Activated T-helper 2 cell treated with anti-CD3 and anti-CD28 coated beads, Interferon-gamma antibody, Interleukin-2, Interleukin-4, amounts not matched to agents 10 μg/mL and 5 μg/mL and 100 μg/mL, durations not matched to agents 14 hours and 24 hours and 36 hours (primary cell): ENCODE data around the gene CSK. TPM values are rescaled to one million over a fixed set of nuclear protein-coding genes. Genes with fewer than 3 reads are reported as not detected.
A peak's percentile ranks its signal among the peaks of the same experiment; 100 is the strongest.

Experiments
- DNase-seq: peaks from one replicate; pipeline ENCODE4 v3.0.0; 2021; ENCODE audit warnings: low spot score
- H3K27ac Mint-ChIP-seq: one replicate; pipeline ENCODE4 v1.8.0; 2021; ENCODE audit warnings: mixed read lengths
- H3K27me3 Mint-ChIP-seq: one replicate; pipeline ENCODE4 v1.8.0; 2021; ENCODE audit warnings: low read depth, mixed read lengths
- H3K36me3 Mint-ChIP-seq: one replicate; pipeline ENCODE4 v1.8.0; 2021; ENCODE audit warnings: low read depth, mixed read lengths
- H3K4me1 Mint-ChIP-seq: one replicate; pipeline ENCODE4 v1.8.0; 2021; ENCODE audit warnings: low read depth, mixed read lengths
- H3K4me3 Mint-ChIP-seq: one replicate; pipeline ENCODE4 v1.8.0; 2021; ENCODE audit warnings: low read depth, mild to moderate bottlenecking, moderate library complexity, mixed read lengths
- H3K9me3 Mint-ChIP-seq: one replicate; pipeline ENCODE4 v1.8.0; 2021; ENCODE audit warnings: mixed read lengths
- intact Hi-C: fragments of 100-400 bp; cut with micrococcal nuclease; formaldehyde crosslinking; loops from one replicate; pipeline ENCODE4 v1.15.1; 2023
- total RNA-seq: library from RNA; stranded (reverse); gene quantifications from 2 replicates; pipeline ENCODE4 v1.2.3, GENCODE V29; 2022

Gene CSK
- total RNA-seq, 1 donor from 2014 or later, result 266 TPM

- no peak for DNase-seq
- peaks cover 24% of the 10 kb centered on the region for H3K4me1 Mint-ChIP-seq
- H3K27ac Mint-ChIP-seq, result no peak overlapping the region
- H3K4me3 Mint-ChIP-seq, result no peak overlapping the region
- no peaks in the 10 kb centered on the region for H3K27me3 Mint-ChIP-seq
- peaks cover 61% of the 10 kb centered on the region for H3K36me3 Mint-ChIP-seq
- intact Hi-C loops, result no loop called here
- H3K9me3 Mint-ChIP-seq, result no peaks in the 10 kb centered on the region
Observed at GRCh38 chr15:74802290-74802689, 20.4 kb downstream of the CSK start.

- Mint-ChIP-seq H3K27me3 (no peaks in the 10 kb centered on the region), H3K9me3 (no peaks in the 10 kb centered on the region), H3K4me3 (no peak overlapping the region), H3K27ac (no peak overlapping the region), H3K4me1 (peaks cover 25% of the 10 kb centered on the region), H3K36me3 (peaks cover 59% of the 10 kb centered on the region)
- DNase-seq, result no peak
- intact Hi-C loops, result no loop called here
Observed at GRCh38 chr15:74802862-74803447, 21.1 kb downstream of the CSK start.

- Mint-ChIP-seq H3K27me3 (no peaks in the 10 kb centered on the region), H3K4me3 (no peak overlapping the region), H3K4me1 (peaks cover 13% of the 10 kb centered on the region), H3K9me3 (no peaks in the 10 kb centered on the region), H3K36me3 (peaks cover 44% of the 10 kb centered on the region), H3K27ac (peak overlapping the region; percentile 36)
- intact Hi-C loops, result no loop called here
- no peak for DNase-seq
Observed at GRCh38 chr15:74804935-74805334, 23.1 kb downstream of the CSK start.

- Mint-ChIP-seq H3K4me3 (no peak overlapping the region), H3K4me1 (peaks cover 10% of the 10 kb centered on the region), H3K27ac (no peak overlapping the region), H3K9me3 (no peaks in the 10 kb centered on the region), H3K27me3 (no peaks in the 10 kb centered on the region), H3K36me3 (peaks cover 22% of the 10 kb centered on the region)
- DNase-seq, result no peak
- intact Hi-C loops, result no loop called here
Observed at GRCh38 chr15:74807282-74807681, 25.4 kb downstream of the CSK start.

GRCh38 chr15:74808078-74808839 lies 26.4 kb downstream of the CSK start:
- peaks cover 14% of the 10 kb centered on the region for H3K36me3 Mint-ChIP-seq
- intact Hi-C loops, result no loop called here
- no peak for DNase-seq
- no peak overlapping the region for H3K4me3 Mint-ChIP-seq
- peaks cover 10% of the 10 kb centered on the region for H3K4me1 Mint-ChIP-seq
- H3K9me3 Mint-ChIP-seq, result no peaks in the 10 kb centered on the region
- peaks cover 2% of the 10 kb centered on the region for H3K27me3 Mint-ChIP-seq
- H3K27ac Mint-ChIP-seq, result no peak overlapping the region

GRCh38 chr15:74808840-74809229 lies 27.0 kb downstream of the CSK start:
- H3K27ac Mint-ChIP-seq, result no peak overlapping the region
- H3K27me3 Mint-ChIP-seq, result peaks cover 2% of the 10 kb centered on the region
- intact Hi-C loops, result no loop called here
- no peaks in the 10 kb centered on the region for H3K9me3 Mint-ChIP-seq
- H3K4me1 Mint-ChIP-seq, result peaks cover 10% of the 10 kb centered on the region
- peaks cover 9% of the 10 kb centered on the region for H3K36me3 Mint-ChIP-seq
- no peak for DNase-seq
- H3K4me3 Mint-ChIP-seq, result no peak overlapping the region

GRCh38 chr15:74809242-74809641 lies 27.4 kb downstream of the CSK start:
- Mint-ChIP-seq H3K9me3 (no peaks in the 10 kb centered on the region), H3K27me3 (peaks cover 2% of the 10 kb centered on the region), H3K27ac (no peak overlapping the region), H3K36me3 (peaks cover 5% of the 10 kb centered on the region), H3K4me3 (no peak overlapping the region), H3K4me1 (peaks cover 10% of the 10 kb centered on the region)
- no peak for DNase-seq
- intact Hi-C loops, result no loop called here

GRCh38 chr15:74809956-74810355 lies 28.1 kb downstream of the CSK start:
- intact Hi-C loops, result no loop called here
- Mint-ChIP-seq H3K4me3 (no peak overlapping the region), H3K27me3 (peaks cover 2% of the 10 kb centered on the region)

GRCh38 chr15:74812533-74812932 lies 30.7 kb downstream of the CSK start, which contains the start of gene LMAN1L:
TSS of gene LMAN1L (plus strand) at chr15:74812835. CDS start at chr15:74812855, 20 bp downstream.
- H3K4me1 Mint-ChIP-seq, result peaks cover 5% of the 10 kb centered on the region

More at GRCh38 chr15:74809956-74810355, 28.1 kb downstream of the CSK start:
- Mint-ChIP-seq H3K27ac (no peak overlapping the region), H3K9me3 (no peaks in the 10 kb centered on the region), H3K4me1 (peaks cover 10% of the 10 kb centered on the region), H3K36me3 (peaks cover under 1% of the 10 kb centered on the region)
- no peak for DNase-seq

GRCh38 chr15:74815121-74815934 lies 33.4 kb downstream of the CSK start:
- H3K27me3 Mint-ChIP-seq, result peaks cover 2% of the 10 kb centered on the region
- H3K4me3 Mint-ChIP-seq, result no peak overlapping the region
- no peak overlapping the region for H3K27ac Mint-ChIP-seq
- no peak for DNase-seq
- no peaks in the 10 kb centered on the region for H3K9me3 Mint-ChIP-seq
- intact Hi-C loops, result no loop called here
- peaks cover 10% of the 10 kb centered on the region for H3K4me1 Mint-ChIP-seq
- H3K36me3 Mint-ChIP-seq, result no peaks in the 10 kb centered on the region

More at GRCh38 chr15:74812533-74812932, 30.7 kb downstream of the CSK start, which contains the start of gene LMAN1L:
- DNase-seq, result no peak
- Mint-ChIP-seq H3K9me3 (no peaks in the 10 kb centered on the region), H3K4me3 (no peak within 1 kb of the TSS), H3K36me3 (no peaks in the 10 kb centered on the region), H3K27ac (no peak within 1 kb of the TSS), H3K27me3 (peaks cover 2% of the 10 kb centered on the region)
- intact Hi-C loops, result no loop called here

GRCh38 chr15:74815961-74816360 lies 34.1 kb downstream of the CSK start:
- intact Hi-C loops, result no loop called here
- Mint-ChIP-seq H3K27me3 (peaks cover 2% of the 10 kb centered on the region), H3K9me3 (no peaks in the 10 kb centered on the region), H3K4me1 (peaks cover 10% of the 10 kb centered on the region), H3K27ac (no peak overlapping the region), H3K4me3 (no peak overlapping the region), H3K36me3 (no peaks in the 10 kb centered on the region)
- DNase-seq, result no peak

- Mint-ChIP-seq H3K4me1 (peaks cover 10% of the 10 kb centered on the region), H3K36me3 (no peaks in the 10 kb centered on the region), H3K4me3 (no peak overlapping the region), H3K9me3 (no peaks in the 10 kb centered on the region), H3K27me3 (peaks cover 2% of the 10 kb centered on the region), H3K27ac (no peak overlapping the region)
- intact Hi-C loops, result no loop called here
- no peak for DNase-seq
Observed at GRCh38 chr15:74816624-74817369, 34.9 kb downstream of the CSK start.
